Panc1 (cell line): ENCODE data around the gene RASGRF2.

Experiments used
- POLR2AphosphoS5 ChIP-seq: IDR thresholded peaks from 2 replicates; pipeline ENCODE4 v1.6.1; 2012; ENCODE audit warnings: mild to moderate bottlenecking, low read depth, low read length, moderate library complexity
- TF ChIP-seq, protein P1 (sequence below): fragments of 450-650 bp; IDR thresholded peaks from 2 replicates; pipeline ENCODE4 v1.5.1; 2017; ENCODE audit warnings: mild to moderate bottlenecking

DNA sequence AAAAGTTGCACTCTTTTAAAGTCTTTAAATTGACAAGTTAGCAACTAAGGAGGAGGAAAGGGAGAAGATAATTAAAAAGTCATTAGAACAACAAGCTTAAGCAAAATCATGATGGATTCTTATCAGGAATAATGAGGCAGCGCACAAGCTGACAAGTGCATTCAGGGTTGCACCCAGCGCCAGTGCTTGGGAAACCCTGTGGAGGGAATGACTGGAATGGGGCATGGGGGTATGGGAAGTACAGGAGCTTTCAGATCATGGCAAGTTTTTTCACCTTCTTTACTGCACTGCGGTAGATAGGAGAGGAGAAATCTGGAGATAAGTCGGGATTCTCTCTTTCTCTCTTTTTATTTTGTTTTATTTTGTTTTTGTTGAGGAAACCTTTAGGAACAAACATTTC, 155.1 kb downstream of the RASGRF2 start:
- TF ChIP-seq, protein P1, sequence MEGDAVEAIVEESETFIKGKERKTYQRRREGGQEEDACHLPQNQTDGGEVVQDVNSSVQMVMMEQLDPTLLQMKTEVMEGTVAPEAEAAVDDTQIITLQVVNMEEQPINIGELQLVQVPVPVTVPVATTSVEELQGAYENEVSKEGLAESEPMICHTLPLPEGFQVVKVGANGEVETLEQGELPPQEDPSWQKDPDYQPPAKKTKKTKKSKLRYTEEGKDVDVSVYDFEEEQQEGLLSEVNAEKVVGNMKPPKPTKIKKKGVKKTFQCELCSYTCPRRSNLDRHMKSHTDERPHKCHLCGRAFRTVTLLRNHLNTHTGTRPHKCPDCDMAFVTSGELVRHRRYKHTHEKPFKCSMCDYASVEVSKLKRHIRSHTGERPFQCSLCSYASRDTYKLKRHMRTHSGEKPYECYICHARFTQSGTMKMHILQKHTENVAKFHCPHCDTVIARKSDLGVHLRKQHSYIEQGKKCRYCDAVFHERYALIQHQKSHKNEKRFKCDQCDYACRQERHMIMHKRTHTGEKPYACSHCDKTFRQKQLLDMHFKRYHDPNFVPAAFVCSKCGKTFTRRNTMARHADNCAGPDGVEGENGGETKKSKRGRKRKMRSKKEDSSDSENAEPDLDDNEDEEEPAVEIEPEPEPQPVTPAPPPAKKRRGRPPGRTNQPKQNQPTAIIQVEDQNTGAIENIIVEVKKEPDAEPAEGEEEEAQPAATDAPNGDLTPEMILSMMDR, result no peak
- no peak for TF ChIP-seq POLR2AphosphoS5
